HepG2 (cell line): Measurements from ENCODE around the gene CPED1. TPM values are rescaled to one million over a fixed set of nuclear protein-coding genes. Genes with fewer than 3 reads are reported as not detected.

Source experiments
- ATAC-seq: fragments of 200-7000 bp; cut with Tn5 transposase; 3 replicates; pipeline ENCODE4 v1.9.1; 2020; ENCODE audit warnings: mild to moderate bottlenecking, moderate library complexity
- BruUV-seq: library from RNA; stranded (reverse); fragments of 400-500 nt; replicated peaks from 2 replicates; lab custom pipeline; 2021; lab: Mats Ljungman, UMichigan
- CTCF ChIA-PET: fragments of 300-600 bp; formaldehyde crosslinking; extraction: SDS; loops from one replicate; lab custom pipeline; 2021; ENCODE audit warnings: low total read pairs, inconsistent platforms, low intra/inter-chr PET ratio; lab: Yijun Ruan, JAX
- POLR2A ChIA-PET: fragments of 350-600 bp; sonication (Branson Sonifier 250); formaldehyde crosslinking; loops from one replicate; lab custom pipeline; 2020; ENCODE audit warnings: antibody characterized with exemption, inconsistent platforms; lab: Yijun Ruan, JAX
- DNase-seq: peaks from one replicate; pipeline ENCODE4 v3.0.0-alpha.2; 2015; ENCODE audit warnings: low spot score
- FAIRE-seq: peaks from 3 replicates; lab custom pipeline; 2011; peaks lifted over from hg19 to GRCh38; lab: Jason Lieb, UNC
- H2AFZ ChIP-seq: one replicate; pipeline ENCODE4 v1.6.1; 2011; ENCODE audit warnings: low read length, inconsistent platforms
- H3K27ac ChIP-seq: fragments of 300-600 bp; 3 replicates; pipeline ENCODE4 v1.8.0; 2011; ENCODE audit warnings: mixed run types, mild to moderate bottlenecking, mixed read lengths, low read length, inconsistent platforms; ENCODE audit not compliant: insufficient read depth; ENCODE audit errors: extremely low read length
- H3K27me3 ChIP-seq, 2 experiments: fragments of 200-600 bp in 1 of 2; 2 replicates in 1 of 2; 3 replicates in 1 of 2; pipeline versions ENCODE4 v1.6.0 to v1.8.0; 2011; ENCODE audit warnings: low read length in 2 of 2, mild to moderate bottlenecking in 2 of 2, moderate library complexity in 2 of 2, inconsistent platforms in 1 of 2; ENCODE audit not compliant: insufficient read depth in 2 of 2, control insufficient read depth in 1 of 2
- H3K36me3 ChIP-seq, 2 experiments: fragments of 200-600 bp in 1 of 2; replicated peaks in 1 of 2; 2 replicates in 1 of 2; 3 replicates in 1 of 2; pipeline versions ENCODE4 v1.5.1 to v1.8.0; 2011; ENCODE audit warnings: low read length in 2 of 2, inconsistent platforms in 1 of 2; ENCODE audit not compliant: insufficient read depth in 2 of 2, control insufficient read depth in 1 of 2
- H3K4me1 ChIP-seq: 2 replicates; pipeline ENCODE4 v1.5.1; 2012; ENCODE audit warnings: low read length, inconsistent platforms; ENCODE audit not compliant: insufficient read depth
- H3K4me2 ChIP-seq: 2 replicates; pipeline ENCODE4 v1.6.0; 2011; ENCODE audit warnings: low read depth, low read length, inconsistent platforms
- H3K4me3 ChIP-seq, 3 experiments: fragments of 200-600 bp in 1 of 3; sonication (generic), shearing (Covaris generic) in 1 of 3; replicated peaks in 1 of 3; 2 replicates each; pipeline ENCODE4 v1.5.1; 2011 to 2016; ENCODE audit warnings: low read length in 3 of 3, inconsistent platforms in 2 of 3, low read depth in 2 of 3, mild to moderate bottlenecking in 2 of 3, control low read depth in 1 of 3, mixed read lengths in 1 of 3; ENCODE audit not compliant: insufficient read depth in 1 of 3
- H3K79me2 ChIP-seq: one replicate; pipeline ENCODE4 v1.6.1; 2011; ENCODE audit warnings: low read length, inconsistent platforms; ENCODE audit not compliant: insufficient read depth
- H3K9ac ChIP-seq: 2 replicates; pipeline ENCODE4 v1.6.0; 2011; ENCODE audit warnings: mild to moderate bottlenecking, low read depth, low read length, inconsistent platforms; ENCODE audit not compliant: insufficient read depth
- H3K9me3 ChIP-seq: 2 replicates; pipeline ENCODE4 v1.5.1; 2012; ENCODE audit warnings: mild to moderate bottlenecking, low read length
- H4K20me1 ChIP-seq: 2 replicates; pipeline ENCODE4 v1.6.0; 2011; ENCODE audit warnings: inconsistent platforms, mild to moderate bottlenecking, low read length, moderate library complexity; ENCODE audit not compliant: insufficient read depth
- ELF4 ChIP-seq: sonication (generic); formaldehyde crosslinking; IDR thresholded peaks from 2 replicates; pipeline ENCODE4 v1.5.0; 2020; ENCODE audit warnings: missing genetic modification reagents, mild to moderate bottlenecking, moderate library complexity, borderline replicate concordance
- JARID2 ChIP-seq: sonication (generic); formaldehyde crosslinking; IDR thresholded peaks from 2 replicates; pipeline ENCODE4 v1.8.1; 2023; ENCODE audit warnings: missing genetic modification reagents, inconsistent platforms; ENCODE audit not compliant: insufficient replicate concordance
- TCF7 ChIP-seq: sonication (generic); IDR thresholded peaks from 2 replicates; pipeline ENCODE4 v1.6.1; 2016; ENCODE audit warnings: antibody characterized with exemption, low read depth
- ZFP62 ChIP-seq: sonication (generic); formaldehyde crosslinking; IDR thresholded peaks from 2 replicates; pipeline ENCODE4 v1.4.0; 2020; ENCODE audit warnings: missing genetic modification reagents
- ZNF777 ChIP-seq: sonication (generic); formaldehyde crosslinking; IDR thresholded peaks from 2 replicates; pipeline ENCODE4 v1.4.0; 2020; ENCODE audit warnings: missing genetic modification reagents
- WGBS: methylation state at CpG from one replicate; pipeline ENCODE4 v1.1.6; 2017; ENCODE audit warnings: low lambda C conversion rate; 5-methylcytosine and 5-hydroxymethylcytosine counted together
- in situ Hi-C: cut with HindIII; loops from 2 replicates; pipeline ENCODE4 v1.10.0; 2017; ENCODE audit warnings: low pct_unique_long_range_greater_than_20kb; ENCODE audit not compliant: extremely low pct_ligation_motif_present
- intact Hi-C: fragments of 100-400 bp; cut with micrococcal nuclease; formaldehyde crosslinking; loops from one replicate; pipeline ENCODE4 v1.10.0; 2022; ENCODE audit not compliant: unreplicated experiment
- polyA plus RNA-seq, 8 experiments: library from polyadenylated mRNA; depleted of rRNA in 3 of 8; stranded (reverse) in 7 of 8; unstranded in 1 of 8; fragments of >200 nt; fragmentation: Illumina TruSeq in 4 of 8; extraction: Trizol in 4 of 8; gene quantifications; 2 replicates each; pipeline versions ENCODE4 v1.2.1 to v1.2.3, GENCODE V29; 2011 to 2016; ENCODE audit warnings: low read depth in 4 of 8, missing spikeins in 1 of 8, mixed read lengths in 1 of 8; ENCODE audit not compliant: insufficient read depth in 1 of 8
- total RNA-seq, 5 experiments: library from RNA; depleted of rRNA; stranded (reverse); fragments of >200 nt; fragmentation: Illumina TruSeq; extraction: Trizol; gene quantifications; 2 replicates each; pipeline ENCODE4 v1.2.3, GENCODE V29; 2016; ENCODE audit warnings: low read depth in 1 of 5
- TF ChIP-seq, protein P1 (sequence below), 2 experiments: IDR thresholded peaks; 2 replicates each; pipeline ENCODE4 v1.6.1; 2011 to 2012; ENCODE audit warnings: low read length in 2 of 2, borderline replicate concordance in 1 of 2, low read depth in 1 of 2, mild to moderate bottlenecking in 1 of 2, moderate library complexity in 1 of 2

The CPED1 gene
- total and polyA plus RNA-seq, 2 of the 13 experiments (the other 11 are each of a cell fraction or from before 2014, with no cell fraction given) = 11.5 to 27.0 TPM

DNA sequence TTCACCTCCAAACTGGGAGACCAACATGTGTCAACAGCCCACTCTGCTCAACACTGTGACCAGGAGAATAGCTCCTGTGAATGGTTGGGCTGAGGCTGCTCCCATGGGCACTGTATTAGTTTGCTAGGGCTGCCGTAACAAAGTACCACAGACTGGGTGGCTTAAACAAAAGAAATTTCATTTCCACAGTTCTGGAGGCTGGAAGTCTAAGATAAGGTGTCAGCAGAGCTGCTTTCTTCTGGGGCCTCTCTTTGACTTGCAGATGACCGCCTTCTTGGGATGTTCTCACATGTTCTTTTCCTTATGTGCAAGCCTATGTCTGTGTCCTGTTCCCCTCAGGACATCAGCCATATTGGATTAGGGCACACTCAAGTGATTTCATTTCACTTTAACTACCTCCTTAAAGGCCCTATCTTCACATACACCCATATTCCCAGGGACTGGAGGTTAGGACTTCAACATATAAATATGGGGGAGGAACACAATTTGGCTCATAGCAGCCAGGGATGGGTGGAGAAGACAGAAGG is 90.3 kb downstream of the CPED1 start:
- no peak for ATAC-seq
- no peaks in the 10 kb centered on the region for H3K79me2 ChIP-seq

More for the DNA sequence above, 90.3 kb downstream of the CPED1 start:
- H3K9me3 ChIP-seq = no peaks in the 10 kb centered on the region
- H3K4me3 ChIP-seq = no peak overlapping the region
- peaks cover 14% of the 10 kb centered on the region for H3K4me1 ChIP-seq
- H4K20me1 ChIP-seq = no peaks in the 10 kb centered on the region
- no peak for DNase-seq
- H3K27ac ChIP-seq = no peak overlapping the region
- in situ Hi-C loops (no loop called here), intact Hi-C loops (no loop called here)
- ChIA-PET POLR2A (interaction anchor here (1.0 kb wide), 1 partner anchor 92 kb away, joined by 3 read pairs; no protein-coding TSS in a partner anchor), CTCF (no interaction called here)
- no peaks in the 10 kb centered on the region for H3K36me3 ChIP-seq
- 73% methylated on average over 2 of the region's 2 CpGs for WGBS
- H3K4me2 ChIP-seq = no peak overlapping the region
- TF ChIP-seq TCF7 = no peak
- TF ChIP-seq ZFP62 (CRISPR knock-in tag) = no peak
- TF ChIP-seq, protein P1, sequence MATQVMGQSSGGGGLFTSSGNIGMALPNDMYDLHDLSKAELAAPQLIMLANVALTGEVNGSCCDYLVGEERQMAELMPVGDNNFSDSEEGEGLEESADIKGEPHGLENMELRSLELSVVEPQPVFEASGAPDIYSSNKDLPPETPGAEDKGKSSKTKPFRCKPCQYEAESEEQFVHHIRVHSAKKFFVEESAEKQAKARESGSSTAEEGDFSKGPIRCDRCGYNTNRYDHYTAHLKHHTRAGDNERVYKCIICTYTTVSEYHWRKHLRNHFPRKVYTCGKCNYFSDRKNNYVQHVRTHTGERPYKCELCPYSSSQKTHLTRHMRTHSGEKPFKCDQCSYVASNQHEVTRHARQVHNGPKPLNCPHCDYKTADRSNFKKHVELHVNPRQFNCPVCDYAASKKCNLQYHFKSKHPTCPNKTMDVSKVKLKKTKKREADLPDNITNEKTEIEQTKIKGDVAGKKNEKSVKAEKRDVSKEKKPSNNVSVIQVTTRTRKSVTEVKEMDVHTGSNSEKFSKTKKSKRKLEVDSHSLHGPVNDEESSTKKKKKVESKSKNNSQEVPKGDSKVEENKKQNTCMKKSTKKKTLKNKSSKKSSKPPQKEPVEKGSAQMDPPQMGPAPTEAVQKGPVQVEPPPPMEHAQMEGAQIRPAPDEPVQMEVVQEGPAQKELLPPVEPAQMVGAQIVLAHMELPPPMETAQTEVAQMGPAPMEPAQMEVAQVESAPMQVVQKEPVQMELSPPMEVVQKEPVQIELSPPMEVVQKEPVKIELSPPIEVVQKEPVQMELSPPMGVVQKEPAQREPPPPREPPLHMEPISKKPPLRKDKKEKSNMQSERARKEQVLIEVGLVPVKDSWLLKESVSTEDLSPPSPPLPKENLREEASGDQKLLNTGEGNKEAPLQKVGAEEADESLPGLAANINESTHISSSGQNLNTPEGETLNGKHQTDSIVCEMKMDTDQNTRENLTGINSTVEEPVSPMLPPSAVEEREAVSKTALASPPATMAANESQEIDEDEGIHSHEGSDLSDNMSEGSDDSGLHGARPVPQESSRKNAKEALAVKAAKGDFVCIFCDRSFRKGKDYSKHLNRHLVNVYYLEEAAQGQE (IDR thresholded peaks at IDR 0.05; ENCODE audit: borderline replicate concordance in 1 of 2, low read depth in 1 of 2, low read length in 2 of 2) = no peak
- no peak for TF ChIP-seq ZNF777 (CRISPR knock-in tag)
- TF ChIP-seq ELF4 (CRISPR knock-in tag) = no peak
- no peak for TF ChIP-seq JARID2 (CRISPR knock-in tag)
- H3K9ac ChIP-seq = no peak overlapping the region
- BruUV-seq = no TSS peak
- H3K27me3 ChIP-seq = no peaks in the 10 kb centered on the region
- FAIRE-seq = no peak
- no peak overlapping the region for H2AFZ ChIP-seq
